Right lobe of liver (tissue), 4 donors: ENCODE measurements around the gene SFSWAP.

Experiments used
- POLR2A ChIP-seq: fragments of 450-650 bp; IDR thresholded peaks from one replicate; pipeline ENCODE4 v1.6.1; 2017; ENCODE audit warnings: antibody characterized with exemption, mild to moderate bottlenecking
- TF ChIP-seq, protein P1 (sequence below), 4 donors: fragments of 200-600 bp in 3 of 4; fragments of 450-650 bp in 1 of 4; IDR thresholded peaks; one replicate each; pipeline versions ENCODE4 v1.5.1 to v1.8.0; 2016 to 2022; ENCODE audit warnings: antibody characterized with exemption in 4 of 4, mild to moderate bottlenecking in 2 of 4
- donor health status: DM: no; HTN: no; CAD: no.
- donor health status: DM: no; HTN: no; CAD: no.
- donor health status: DM: no; HTN: yes; CAD: no.

DNA sequence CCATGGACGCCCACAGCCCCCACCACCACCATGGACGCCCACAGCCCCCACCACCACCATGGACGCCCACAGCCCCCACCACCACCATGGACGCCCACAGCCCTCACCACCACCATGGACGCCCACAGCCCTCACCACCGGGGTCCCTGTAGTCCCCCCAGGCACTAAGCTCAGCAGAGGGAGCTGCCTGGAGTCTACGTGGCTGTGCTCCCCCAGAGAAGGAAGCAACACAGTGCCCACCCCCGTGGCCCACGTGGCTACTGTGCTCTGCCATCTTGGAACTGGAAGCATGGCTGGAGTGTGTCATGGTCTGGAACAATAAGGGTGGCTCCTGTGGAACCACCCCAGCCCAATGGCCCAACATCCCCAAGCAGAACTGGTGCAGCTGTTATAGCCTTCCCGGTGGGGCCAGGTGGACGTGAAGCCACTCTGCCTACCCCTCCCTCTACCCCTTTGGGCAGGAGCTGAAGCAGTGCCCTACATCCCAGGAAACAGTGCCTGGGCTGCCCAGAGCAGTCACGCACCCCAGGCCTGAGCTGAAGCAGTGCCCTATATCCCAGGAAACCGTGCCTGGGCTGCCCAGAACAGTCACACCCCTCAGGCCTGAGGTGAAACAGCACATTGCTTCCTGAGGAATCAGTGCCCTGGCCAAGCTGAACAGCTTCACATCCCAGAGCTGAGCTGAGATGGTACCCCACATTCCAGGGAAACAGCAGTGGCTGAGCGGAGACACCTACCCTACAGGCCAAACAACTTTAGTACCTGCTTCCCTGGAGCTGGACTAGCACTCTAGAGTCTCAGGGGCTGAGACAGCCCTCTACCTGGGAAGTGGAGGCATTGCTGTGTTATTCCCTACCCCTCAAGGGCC lies 9.0 kb upstream of the SFSWAP start:
- TF ChIP-seq, protein P1, sequence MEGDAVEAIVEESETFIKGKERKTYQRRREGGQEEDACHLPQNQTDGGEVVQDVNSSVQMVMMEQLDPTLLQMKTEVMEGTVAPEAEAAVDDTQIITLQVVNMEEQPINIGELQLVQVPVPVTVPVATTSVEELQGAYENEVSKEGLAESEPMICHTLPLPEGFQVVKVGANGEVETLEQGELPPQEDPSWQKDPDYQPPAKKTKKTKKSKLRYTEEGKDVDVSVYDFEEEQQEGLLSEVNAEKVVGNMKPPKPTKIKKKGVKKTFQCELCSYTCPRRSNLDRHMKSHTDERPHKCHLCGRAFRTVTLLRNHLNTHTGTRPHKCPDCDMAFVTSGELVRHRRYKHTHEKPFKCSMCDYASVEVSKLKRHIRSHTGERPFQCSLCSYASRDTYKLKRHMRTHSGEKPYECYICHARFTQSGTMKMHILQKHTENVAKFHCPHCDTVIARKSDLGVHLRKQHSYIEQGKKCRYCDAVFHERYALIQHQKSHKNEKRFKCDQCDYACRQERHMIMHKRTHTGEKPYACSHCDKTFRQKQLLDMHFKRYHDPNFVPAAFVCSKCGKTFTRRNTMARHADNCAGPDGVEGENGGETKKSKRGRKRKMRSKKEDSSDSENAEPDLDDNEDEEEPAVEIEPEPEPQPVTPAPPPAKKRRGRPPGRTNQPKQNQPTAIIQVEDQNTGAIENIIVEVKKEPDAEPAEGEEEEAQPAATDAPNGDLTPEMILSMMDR (IDR thresholded peaks at IDR 0.05) = no peak
- no peak for TF ChIP-seq POLR2A
